HepG2 (cell line): Measurements from ENCODE around the gene SHC1.

ENCODE experiments used
- CHD2 ChIP-seq: IDR thresholded peaks from 2 replicates; pipeline ENCODE4 v1.6.1; 2011; ENCODE audit warnings: low read depth, low read length, improper control_type of control experiment
- CTCF ChIP-seq: sonication (generic); formaldehyde crosslinking; IDR thresholded peaks from 2 replicates; pipeline ENCODE4 v1.5.0; 2020; ENCODE audit warnings: mild to moderate bottlenecking, missing genetic modification reagents, moderate library complexity
- EP300 ChIP-seq, 3 experiments: sonication (generic) in 1 of 3; formaldehyde crosslinking in 1 of 3; IDR thresholded peaks; 2 replicates each; pipeline versions ENCODE4 v1.5.1 to v1.6.1; 2011 to 2020; ENCODE audit warnings: low read depth in 2 of 3, low read length in 2 of 3, borderline replicate concordance in 1 of 3, improper control_type of control experiment in 1 of 3, mild to moderate bottlenecking in 1 of 3, missing genetic modification reagents in 1 of 3, moderate library complexity in 1 of 3

GRCh38 chr1:154948079-154948478, 22.5 kb downstream of the SHC1 start:
- TF ChIP-seq CTCF (no peak), CHD2 (no peak), EP300 (IDR thresholded peaks at IDR 0.05; ENCODE audit: low read depth in 2 of 2, low read length in 2 of 2) (no peak), EP300 (CRISPR knock-in tag; IDR thresholded peaks at IDR 0.05; ENCODE audit: borderline replicate concordance) (no peak)
